ENCODE results near the gene DPH2.

DNA sequence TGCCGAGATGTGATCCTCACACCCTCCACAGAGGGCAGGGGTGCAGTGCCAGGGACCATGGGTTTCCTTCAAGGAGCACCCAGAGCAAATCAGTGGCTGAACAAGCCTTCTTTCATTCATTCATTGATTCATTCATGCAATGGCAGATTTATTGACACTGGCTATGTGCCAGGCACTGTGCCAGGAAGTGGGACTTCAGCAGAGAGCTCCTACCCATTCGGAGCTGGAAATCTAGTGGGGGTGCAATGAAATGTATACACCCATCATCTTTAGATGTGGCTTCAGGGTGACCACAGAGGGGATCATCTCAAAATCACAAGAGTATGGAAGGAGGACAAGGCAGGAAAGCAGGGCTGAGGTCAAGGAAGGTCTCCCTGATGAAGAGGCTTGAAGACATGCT is 42.6 kb downstream of the DPH2 start:
- TF ChIP-seq EZH2 (IDR thresholded peaks at IDR 0.05) (no peak), CTCF (IDR thresholded peaks at IDR 0.05) (no peak), EZH2phosphoT487 (IDR thresholded peaks at IDR 0.05) (no peak)

Measured in neural progenitor cell (in vitro differentiated cells).